22Rv1 (cell line): Measurements from ENCODE around the gene NFKBIZ.

Experiments
- H3K27ac ChIP-seq: fragments of 450-650 bp; 2 replicates; pipeline ENCODE4 v1.5.1; 2017
- CTCF ChIP-seq: fragments of 450-650 bp; IDR thresholded peaks from 2 replicates; pipeline ENCODE4 v1.5.1; 2017; ENCODE audit warnings: mild to moderate bottlenecking
- ZFX ChIP-seq: fragments of 450-650 bp; IDR thresholded peaks from 2 replicates; pipeline ENCODE4 v1.6.1; 2017; ENCODE audit warnings: antibody characterized with exemption, borderline replicate concordance

NFKBIZ gene

GRCh38 chr3:101896083-101896757, 46.9 kb downstream of the NFKBIZ start:
- TF ChIP-seq CTCF = no peak
- TF ChIP-seq ZFX = no peak
- H3K27ac ChIP-seq = no peak overlapping the region

- no peak overlapping the region for H3K27ac ChIP-seq
- TF ChIP-seq ZFX (no peak), CTCF (no peak)
These were observed 47.7 kb downstream of the NFKBIZ start for GRCh38 chr3:101897013-101897412.

- H3K27ac ChIP-seq = no peak overlapping the region
- TF ChIP-seq ZFX (no peak), CTCF (no peak)
These were observed 48.7 kb downstream of the NFKBIZ start for GRCh38 chr3:101898039-101898438.

GRCh38 chr3:101898752-101899169, 49.4 kb downstream of the NFKBIZ start:
- H3K27ac ChIP-seq = no peak overlapping the region
- TF ChIP-seq ZFX (no peak), CTCF (no peak)

- TF ChIP-seq ZFX (no peak), CTCF (no peak)
- no peak overlapping the region for H3K27ac ChIP-seq
These were observed 51.0 kb downstream of the NFKBIZ start for GRCh38 chr3:101900316-101900715.

GRCh38 chr3:101900736-101901135, 51.4 kb downstream of the NFKBIZ start:
- H3K27ac ChIP-seq = no peak overlapping the region
- no peak for TF ChIP-seq CTCF
- TF ChIP-seq ZFX = no peak

GRCh38 chr3:101902041-101902440, 52.7 kb downstream of the NFKBIZ start:
- H3K27ac ChIP-seq = no peak overlapping the region
- TF ChIP-seq ZFX = no peak
- TF ChIP-seq CTCF = no peak
